T-cell (primary cell): Measurements from ENCODE around the gene P2RX3. TPM values are rescaled to one million over a fixed set of nuclear protein-coding genes. Genes with fewer than 3 reads are reported as not detected.
"Not testable (repeated sequence)": the region's sequence is repeated elsewhere in the genome, so short reads cannot be mapped to it uniquely, and the experiment has no call there.

Experiments
- ATAC-seq, 4 experiments: fragments of 200-7000 bp in 3 of 4; fragments of 150-1000 bp in 1 of 4; cut with Tn5 transposase; replicated peaks in 1 of 4; 1 replicate in 3 of 4; 2 replicates in 1 of 4; pipeline ENCODE4 v1.10.0; 2021; ENCODE audit warnings: moderate library complexity in 3 of 4, mild to moderate bottlenecking in 2 of 4, moderate number of reproducible peaks in 1 of 4
- CTCF ChIA-PET, 2 donors: fragments of 300-600 bp; sonication (Branson Sonifier 250); formaldehyde crosslinking; loops; one replicate each; lab custom pipeline; 2022; ENCODE audit warnings: antibody characterized with exemption in 2 of 2; lab: Charles Lee
- POLR2A ChIA-PET, 2 donors: fragments of 300-600 bp; sonication (Branson Sonifier 250); formaldehyde crosslinking; loops; one replicate each; lab custom pipeline; 2022; ENCODE audit warnings: antibody characterized with exemption in 2 of 2; lab: Charles Lee
- DNase-seq, 35 experiments: peaks; one replicate each; pipeline versions ENCODE4 v3.0.0 to v3.0.0-alpha.2; 2013 to 2023
- H3K27ac ChIP-seq: one replicate; pipeline ENCODE4 v1.5.1; 2013; ENCODE audit warnings: low read length
- H3K27me3 ChIP-seq, 2 experiments: replicated peaks in 1 of 2; 1 replicate in 1 of 2; 2 replicates in 1 of 2; pipeline versions ENCODE4 v1.6.1 to v1.7.0; 2013; ENCODE audit warnings: low read length in 1 of 2, mixed read lengths in 1 of 2; ENCODE audit not compliant: control insufficient read depth in 2 of 2, insufficient read depth in 2 of 2; ENCODE audit errors: extremely low read depth in 1 of 2
- H3K36me3 ChIP-seq, 2 donors: 1 replicate in 1 of 2; 2 replicates in 1 of 2; pipeline versions ENCODE4 v1.6.1 to v1.7.0; 2013; ENCODE audit warnings: low read length in 1 of 2; ENCODE audit not compliant: control insufficient read depth in 2 of 2, insufficient read depth in 1 of 2; ENCODE audit errors: extremely low read depth in 1 of 2
- H3K4me1 ChIP-seq, 2 experiments: 1 replicate in 1 of 2; 2 replicates in 1 of 2; pipeline versions ENCODE4 v1.6.1 to v1.7.0; 2013; ENCODE audit warnings: low read length in 2 of 2, mixed read lengths in 1 of 2; ENCODE audit not compliant: insufficient read depth in 2 of 2, control insufficient read depth in 1 of 2; ENCODE audit errors: extremely low read depth in 1 of 2
- H3K4me3 ChIP-seq, 2 donors: 1 replicate in 1 of 2; 2 replicates in 1 of 2; pipeline versions ENCODE4 v1.5.1 to v1.7.0; 2013; ENCODE audit warnings: mild to moderate bottlenecking in 2 of 2, low read length in 1 of 2, moderate library complexity in 1 of 2; ENCODE audit not compliant: control insufficient read depth in 1 of 2; ENCODE audit errors: extremely low read depth in 1 of 2
- H3K9me3 ChIP-seq: 2 replicates; pipeline ENCODE4 v1.7.0; 2013
- H3K27ac Mint-ChIP-seq, 2 donors: one replicate each; pipeline ENCODE4 v1.8.0; 2020 to 2021; ENCODE audit warnings: mild to moderate bottlenecking in 2 of 2, mixed read lengths in 2 of 2
- H3K27me3 Mint-ChIP-seq, 2 donors: one replicate each; pipeline ENCODE4 v1.8.0; 2021 to 2022; ENCODE audit warnings: mixed read lengths in 2 of 2
- H3K36me3 Mint-ChIP-seq: one replicate; pipeline ENCODE4 v1.8.0; 2021; ENCODE audit warnings: mixed read lengths
- H3K4me1 Mint-ChIP-seq, 3 donors: one replicate each; pipeline ENCODE4 v1.8.0; 2020 to 2022; ENCODE audit warnings: mixed read lengths in 3 of 3, mild to moderate bottlenecking in 1 of 3
- H3K4me3 Mint-ChIP-seq, 3 donors: one replicate each; pipeline ENCODE4 v1.8.0; 2020 to 2022; ENCODE audit warnings: mild to moderate bottlenecking in 3 of 3, mixed read lengths in 3 of 3, moderate library complexity in 3 of 3
- H3K9me3 Mint-ChIP-seq, 3 donors: one replicate each; pipeline ENCODE4 v1.8.0; 2020 to 2022; ENCODE audit warnings: mixed read lengths in 3 of 3
- WGBS: methylation state at CpG from one replicate; pipeline ENCODE4 v1.1.5; 2013; ENCODE audit warnings: missing lambda C conversion rate; ENCODE audit not compliant: insufficient coverage; 5-methylcytosine and 5-hydroxymethylcytosine counted together
- total RNA-seq, 35 experiments: library from RNA in 6 of 35; stranded (reverse) in 6 of 35; fragments of 120-200 nt in 1 of 35; gene quantifications; one replicate each; pipeline versions ENCODE4 v1.2.1 to v1.2.4 and lab custom pipeline; 2013 to 2026

P2RX3 gene
- total RNA-seq (not detected), total RNA-seq (lab: John Stamatoyannopoulos, UW) (0 to 0.07 (median 0) reads per million in 29 experiments)
- not detected for total RNA-seq (2013)

DNA sequence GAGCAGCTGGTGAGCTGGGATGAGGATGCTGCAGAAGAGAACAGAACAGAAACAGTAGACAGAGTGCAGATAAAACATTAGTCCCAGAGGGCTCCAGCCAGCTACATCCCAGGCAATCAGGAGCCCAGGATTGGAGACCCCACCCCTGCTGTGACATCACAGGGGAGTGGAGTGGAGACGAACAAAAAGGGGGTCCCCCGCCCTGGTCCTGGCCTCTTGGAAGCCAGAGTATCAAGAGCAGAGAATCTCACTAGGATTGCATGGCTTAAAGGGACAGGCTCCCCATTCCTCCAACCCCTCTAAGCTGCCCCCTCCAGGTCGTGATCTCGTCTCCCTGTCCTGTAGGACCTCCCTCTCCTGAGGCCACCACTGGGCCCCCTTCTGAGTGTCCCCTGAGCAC is at the start of gene P2RX3:
TSS of gene P2RX3 (plus strand) at position 211 of the 400 bp plus-strand sequence. CDS start 199 bp downstream, outside the sequence.
- Histone ChIP-seq H3K27me3 (peaks cover 0 to 6% of the 10 kb centered on the region in 2 experiments), H3K4me1 (peaks cover 9 to 24% of the 10 kb centered on the region in 2 experiments), H3K9me3 (no peaks in the 10 kb centered on the region), H3K27ac (no peak within 1 kb of the TSS), H3K36me3 (peaks cover 0 to under 1% of the 10 kb centered on the region in 2 donors), H3K4me3 (no peak within 1 kb of the TSS)
- peak within 1 kb of the TSS; percentile 36 to 55 for H3K27ac Mint-ChIP-seq
- H3K9me3 Mint-ChIP-seq = no peaks in the 10 kb centered on the region
- ChIA-PET POLR2A (interaction anchor here in 1 of 2 donors (0.7 kb wide), 1 partner anchor 1820 kb away, joined by 3 read pairs; no protein-coding TSS in a partner anchor), CTCF (interaction anchor here (0.5 to 1.1 kb wide), 3 partner anchors 13 to 155 kb away, joined by 3 to 5 read pairs (median 3); no protein-coding TSS in a partner anchor)
- H3K4me1 Mint-ChIP-seq = peaks cover 28 to 31% (median 30%) of the 10 kb centered on the region in 3 donors
- no peak for ATAC-seq
- 57% methylated on average over 3 of the region's 4 CpGs for WGBS
- no peak within 1 kb of the TSS for H3K4me3 Mint-ChIP-seq
- no peaks in the 10 kb centered on the region for H3K27me3 Mint-ChIP-seq
- DNase-seq = no peak
- peaks cover 11% of the 10 kb centered on the region for H3K36me3 Mint-ChIP-seq

DNA sequence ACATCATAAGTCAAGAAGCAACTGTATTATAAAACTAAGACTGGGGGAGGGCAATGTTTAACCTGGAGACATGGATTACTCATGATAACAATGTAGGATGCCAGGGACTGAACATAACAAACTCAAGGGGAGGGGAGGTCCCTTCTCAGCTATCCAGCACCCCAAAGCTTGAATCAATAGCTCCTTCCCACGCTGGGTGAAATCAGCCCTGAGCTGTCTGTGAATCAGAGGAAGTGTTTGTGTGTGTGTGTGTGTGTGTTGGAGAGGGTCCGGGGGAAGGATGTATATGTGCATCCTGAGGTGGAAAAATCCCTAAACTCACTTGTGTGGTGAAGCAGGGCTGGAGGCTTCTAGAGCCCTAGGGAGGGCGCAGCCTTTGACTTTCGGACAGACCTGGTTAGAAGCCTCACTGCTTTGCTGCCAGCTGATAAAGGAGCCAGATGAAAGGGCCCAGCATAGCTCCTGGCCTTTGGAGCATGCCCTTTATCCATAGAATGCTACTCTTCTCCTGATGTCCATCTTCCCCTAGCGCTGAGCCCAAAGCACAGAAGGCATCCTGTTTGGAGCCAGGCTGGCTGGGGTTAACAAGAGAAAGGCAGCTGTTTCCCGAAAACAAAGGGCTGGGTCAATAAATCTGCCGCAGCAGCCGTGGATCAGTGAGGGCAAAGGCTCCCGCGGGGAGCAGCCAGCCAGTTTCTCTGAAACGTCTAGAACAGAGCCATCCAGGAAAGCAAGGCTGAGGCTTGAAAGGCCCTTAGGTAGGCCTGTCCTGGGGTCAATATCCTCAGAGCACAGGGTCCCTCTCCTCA is 49.2 kb upstream of the P2RX3 start:
- Mint-ChIP-seq H3K27ac (no peak overlapping the region), H3K27me3 (peaks cover 5 to 14% of the 10 kb centered on the region in 2 donors), H3K36me3 (no peaks in the 10 kb centered on the region), H3K4me3 (no peak overlapping the region), H3K4me1 (no peaks in the 10 kb centered on the region), H3K9me3 (no peaks in the 10 kb centered on the region)
- H3K4me3 ChIP-seq = no peak overlapping the region
- peaks cover 0 to 8% of the 10 kb centered on the region in 2 experiments for H3K27me3 ChIP-seq
- no peak for DNase-seq
- CTCF ChIA-PET = no interaction called here
- no peaks in the 10 kb centered on the region for H3K9me3 ChIP-seq
- no peaks in the 10 kb centered on the region for H3K36me3 ChIP-seq
- POLR2A ChIA-PET = no interaction called here
- H3K4me1 ChIP-seq = no peaks in the 10 kb centered on the region
- 17% methylated on average over 8 of the region's 11 CpGs for WGBS
- no peak overlapping the region for H3K27ac ChIP-seq
- ATAC-seq = no peak

DNA sequence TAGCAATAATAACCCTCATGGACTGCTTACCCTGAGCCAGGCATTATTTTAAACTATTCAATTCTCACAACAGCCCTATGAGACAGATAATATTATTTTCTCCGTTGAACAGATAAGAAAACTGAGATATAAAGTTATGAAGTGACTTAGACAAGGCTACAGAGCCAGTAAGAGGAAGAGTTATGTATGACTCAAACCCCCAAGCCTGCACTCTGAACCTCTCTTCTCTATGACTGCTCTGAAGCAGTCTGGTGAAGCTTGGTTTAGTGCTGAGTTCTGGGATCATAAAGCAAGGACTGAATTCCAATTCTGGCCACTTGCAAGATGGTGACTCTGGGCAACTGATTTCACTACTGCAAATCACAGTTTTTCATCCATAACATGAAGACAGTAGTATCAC is 47.9 kb upstream of the P2RX3 start:
- no CpG with 5 or more reads among the region's 1 CpG for WGBS
- Histone ChIP-seq H3K27ac (no peak overlapping the region), H3K27me3 (peaks cover 0 to 13% of the 10 kb centered on the region in 2 experiments), H3K4me1 (no peaks in the 10 kb centered on the region), H3K9me3 (no peaks in the 10 kb centered on the region), H3K4me3 (no peak overlapping the region), H3K36me3 (no peaks in the 10 kb centered on the region)
- ATAC-seq (no peak), DNase-seq (no peak)
- Mint-ChIP-seq H3K27me3 (peaks cover 5 to 14% of the 10 kb centered on the region in 2 donors), H3K4me3 (no peak overlapping the region), H3K36me3 (no peaks in the 10 kb centered on the region), H3K9me3 (no peaks in the 10 kb centered on the region), H3K27ac (no peak overlapping the region), H3K4me1 (no peaks in the 10 kb centered on the region)
- POLR2A ChIA-PET = no interaction called here
- CTCF ChIA-PET = no interaction called here

DNA sequence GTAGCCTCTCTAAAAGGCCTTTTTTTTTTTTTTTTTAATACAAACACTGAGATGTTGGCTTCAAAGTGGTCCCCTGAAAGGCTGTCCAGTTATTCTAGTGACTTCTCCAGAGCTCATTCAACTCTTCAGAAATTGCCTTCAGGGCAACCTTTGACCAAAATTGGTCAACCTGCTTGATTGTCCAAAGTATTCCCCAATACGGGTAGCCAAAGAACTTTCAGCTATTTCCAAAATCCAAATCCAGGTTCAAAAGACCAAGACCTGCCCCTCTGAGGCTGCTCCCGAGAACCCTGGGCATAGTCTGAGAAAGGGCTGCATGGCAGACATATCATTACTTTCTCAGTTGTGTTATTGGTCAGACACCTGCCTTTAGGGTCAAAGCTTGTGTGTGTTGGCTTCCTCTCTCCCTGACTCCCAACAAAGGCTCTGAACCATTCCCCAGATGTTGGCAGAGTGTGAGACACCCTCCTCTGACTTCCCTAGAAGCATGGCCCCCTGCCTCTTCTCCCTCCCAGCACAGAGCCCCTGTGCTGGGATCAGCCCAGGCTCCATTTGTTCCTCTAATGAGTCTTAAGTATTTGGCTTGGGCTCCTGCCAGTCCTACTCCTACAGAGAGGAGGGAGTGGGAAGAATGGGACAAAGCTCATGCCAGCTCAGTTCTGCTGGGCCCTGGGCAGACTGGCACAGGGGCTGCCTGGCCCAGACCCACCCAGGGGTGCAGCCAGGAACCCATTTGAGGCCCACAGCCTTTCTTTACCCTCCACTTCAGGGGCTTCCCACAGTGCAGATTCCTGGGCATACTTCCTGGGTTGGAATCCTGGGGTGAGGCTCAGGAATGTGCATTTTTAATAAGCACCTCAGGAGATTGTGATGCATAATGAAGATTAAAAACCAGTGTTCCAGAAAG is 43.7 kb upstream of the P2RX3 start:
- H3K9me3 Mint-ChIP-seq = peaks cover 0 to 20% (median 7%) of the 10 kb centered on the region in 3 donors
- peaks cover 3 to 4% of the 10 kb centered on the region in 2 donors for H3K36me3 ChIP-seq
- H3K27ac Mint-ChIP-seq = no peak overlapping the region
- no peaks in the 10 kb centered on the region for H3K9me3 ChIP-seq
- H3K36me3 Mint-ChIP-seq = peaks cover 24% of the 10 kb centered on the region
- no peak overlapping the region for H3K4me3 Mint-ChIP-seq
- no CpG with 5 or more reads among the region's 2 CpGs for WGBS
- H3K27ac ChIP-seq = no peak overlapping the region
- peaks cover 0 to 4% of the 10 kb centered on the region in 2 donors for H3K27me3 Mint-ChIP-seq
- no peak for ATAC-seq
- H3K4me1 Mint-ChIP-seq = no peaks in the 10 kb centered on the region
- no peak for DNase-seq
- no peak overlapping the region for H3K4me3 ChIP-seq
- H3K27me3 ChIP-seq = peaks cover 0 to 5% of the 10 kb centered on the region in 2 experiments
- H3K4me1 ChIP-seq = no peaks in the 10 kb centered on the region
- ChIA-PET POLR2A (no interaction called here), CTCF (no interaction called here)

DNA sequence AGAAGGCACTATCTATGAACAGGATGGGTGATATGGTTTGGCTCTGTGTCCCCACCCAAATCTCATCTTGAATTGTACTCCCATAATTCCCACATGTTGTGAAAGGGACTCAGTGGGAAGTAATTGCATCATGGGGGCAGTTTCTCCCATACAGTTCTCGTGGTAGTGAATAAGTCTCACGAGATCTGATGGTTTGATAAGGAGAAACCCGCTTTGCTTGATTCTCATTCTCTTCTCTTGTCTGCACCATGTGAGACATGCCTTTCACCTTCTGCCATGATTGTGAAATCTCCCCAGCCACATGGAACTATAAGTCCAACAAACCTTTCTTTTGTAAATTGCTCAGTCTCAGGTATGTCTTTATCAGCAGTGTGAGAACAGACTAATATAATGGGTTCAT is 41.9 kb upstream of the P2RX3 start:
- Mint-ChIP-seq H3K9me3 (peaks cover 0 to 23% (median 8%) of the 10 kb centered on the region in 3 donors), H3K36me3 (peaks cover 42% of the 10 kb centered on the region)
- DNase-seq, H3K27me3 Mint-ChIP-seq, H3K27ac Mint-ChIP-seq, H3K27ac ChIP-seq, H3K4me3 Mint-ChIP-seq, H3K4me3 ChIP-seq, POLR2A ChIA-PET, H3K27me3 ChIP-seq, H3K4me1 Mint-ChIP-seq, CTCF ChIA-PET, ATAC-seq, H3K9me3 ChIP-seq, H3K4me1 ChIP-seq: not testable (repeated sequence)
- no CpG with 5 or more reads among the region's 3 CpGs for WGBS
- H3K36me3 ChIP-seq = peaks cover 3 to 14% of the 10 kb centered on the region in 2 donors

DNA sequence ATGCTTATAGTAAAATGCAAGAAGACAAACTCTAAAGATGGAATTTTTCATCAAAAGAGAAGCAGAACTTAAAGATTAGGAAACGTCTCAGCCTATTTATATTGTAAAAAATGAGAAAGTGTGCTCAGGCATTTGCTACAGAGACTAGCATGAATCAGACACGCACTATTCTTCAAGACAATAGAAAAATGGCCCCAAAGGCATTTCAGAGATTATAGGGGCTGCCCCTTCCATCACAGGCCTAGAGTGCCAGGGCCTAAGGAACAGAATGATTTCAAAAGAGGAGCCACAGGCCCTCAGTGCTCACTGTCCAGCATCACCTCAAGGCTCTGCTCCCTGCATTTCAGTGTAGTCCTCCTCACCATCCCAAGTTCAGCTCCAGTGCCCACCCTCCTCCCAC is 40.9 kb upstream of the P2RX3 start:
- DNase-seq = no peak
- ChIA-PET CTCF (no interaction called here), POLR2A (no interaction called here)
- WGBS = 100% methylated on average over 1 of the region's 2 CpGs
- Histone ChIP-seq H3K9me3 (no peaks in the 10 kb centered on the region), H3K27me3 (peaks cover 0 to 5% of the 10 kb centered on the region in 2 experiments), H3K4me3 (no peak overlapping the region), H3K36me3 (peaks cover 3 to 14% of the 10 kb centered on the region in 2 donors), H3K27ac (no peak overlapping the region), H3K4me1 (no peaks in the 10 kb centered on the region)
- Mint-ChIP-seq H3K36me3 (peaks cover 52% of the 10 kb centered on the region), H3K9me3 (peaks cover 0 to 23% (median 8%) of the 10 kb centered on the region in 3 donors), H3K27ac (no peak overlapping the region), H3K27me3 (no peaks in the 10 kb centered on the region), H3K4me1 (no peaks in the 10 kb centered on the region), H3K4me3 (no peak overlapping the region)
- no peak for ATAC-seq
